GM19193 (cell line): ENCODE measurements around the gene NMS.

Experiments
- POLR2A ChIP-seq: IDR thresholded peaks from 4 replicates; pipeline ENCODE4 v1.6.1; 2011; ENCODE audit not compliant: insufficient read depth, insufficient read length; ENCODE audit errors: extremely low read depth

NMS gene

DNA sequence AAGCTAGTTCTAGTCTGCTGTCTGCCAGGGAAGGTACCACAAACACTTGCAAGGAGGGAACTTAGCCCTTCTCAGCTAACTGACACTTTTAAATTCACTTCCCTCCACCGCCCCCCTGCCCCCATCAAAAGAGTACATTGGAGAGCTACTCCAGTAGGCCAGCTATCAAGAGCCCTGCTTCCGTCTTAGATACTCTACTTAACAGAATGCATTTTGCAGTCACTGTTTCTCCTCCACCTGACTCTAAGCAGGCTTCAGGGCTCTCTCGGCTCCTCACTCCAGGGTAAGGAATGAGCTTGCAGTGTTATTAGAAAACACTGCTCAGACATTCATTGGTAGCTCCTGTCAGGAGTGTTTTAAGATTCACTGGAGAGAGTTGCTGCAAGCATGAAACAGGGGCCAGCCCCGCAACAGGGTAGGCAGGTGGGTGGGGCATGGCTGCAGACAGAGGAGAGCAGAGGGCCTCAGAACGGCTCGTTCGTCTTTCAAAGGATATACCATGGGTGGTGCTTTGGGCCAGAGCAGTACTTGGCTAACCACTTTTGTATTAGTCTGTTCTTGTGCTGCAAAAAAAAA is 57.2 kb downstream of the NMS start:
- TF ChIP-seq POLR2A = no peak

- TF ChIP-seq POLR2A = no peak
These were observed 58.9 kb downstream of the NMS start for GRCh38 chr2:100529176-100529575.

DNA sequence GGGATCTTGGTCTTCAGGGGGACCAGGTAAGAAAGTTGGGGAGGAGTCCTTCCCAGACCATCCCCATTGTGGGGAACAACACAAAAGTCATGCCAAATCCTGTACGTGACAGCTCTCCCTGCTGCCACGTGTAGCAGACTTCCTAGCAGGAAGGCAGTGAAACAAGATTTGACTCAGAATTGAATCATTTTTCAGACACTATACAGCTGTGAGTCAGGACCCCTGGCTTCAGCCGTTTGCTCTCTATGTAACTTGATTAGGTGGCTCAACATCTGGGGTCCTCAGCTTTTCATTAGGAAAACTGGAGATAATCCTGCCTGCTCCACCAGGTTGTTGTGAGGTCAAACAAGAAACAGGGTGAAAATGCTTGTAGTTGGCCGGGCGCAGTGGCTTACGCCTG is 59.6 kb downstream of the NMS start:
- no peak for TF ChIP-seq POLR2A
